ENCODE results near the gene PNLIPRP3. TPM values are rescaled to one million over a fixed set of nuclear protein-coding genes. Genes with fewer than 3 reads are reported as not detected.

PNLIPRP3 gene
- total and polyA plus RNA-seq, 10 donors, result not detected

DNA sequence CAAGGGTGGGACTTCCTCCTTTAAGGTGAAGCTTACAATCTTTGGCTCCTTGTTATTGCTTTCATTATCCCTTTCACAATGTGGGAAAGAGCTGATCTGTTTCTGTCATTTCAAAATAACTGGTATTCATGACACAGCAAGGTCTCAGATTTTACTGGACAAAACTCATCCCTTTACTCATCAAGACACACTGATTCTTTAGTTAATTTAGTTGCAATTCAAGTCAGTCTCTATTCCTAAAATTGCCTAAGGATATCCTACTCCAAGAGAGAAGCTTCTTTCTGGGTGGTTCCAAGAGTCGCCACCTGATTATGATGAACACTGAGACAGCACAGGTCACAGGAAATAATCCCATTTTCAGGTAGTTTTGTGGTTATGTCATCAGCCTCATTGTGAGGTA is 5.8 kb upstream of the PNLIPRP3 start:
- intact Hi-C loops (cut with DNase I; ENCODE audit: low total_unique reads), result no loop called here
- TF ChIP-seq CTCF (IDR thresholded peaks at IDR 0.05 in 8 of 11, conservative IDR thresholded peaks at IDR 0.05 in 3 of 11), result no peak
- TF ChIP-seq POLR2AphosphoS5 (IDR thresholded peaks at IDR 0.05), result no peak
- H3K4me3 ChIP-seq, result no peak overlapping the region
- no peaks in the 10 kb centered on the region for H3K9me3 ChIP-seq
- H3K27ac ChIP-seq, result no peak overlapping the region
- no peaks in the 10 kb centered on the region for H3K36me3 ChIP-seq
- DNase-seq, result no peak
- H3K4me1 ChIP-seq, result no peaks in the 10 kb centered on the region
- no peaks in the 10 kb centered on the region for H3K27me3 ChIP-seq (replicated peaks in 1 of 7)
- 84 to 94% (median 91%) methylated on average over 1 of the region's 1 CpG for WGBS, 5 donors

DNA sequence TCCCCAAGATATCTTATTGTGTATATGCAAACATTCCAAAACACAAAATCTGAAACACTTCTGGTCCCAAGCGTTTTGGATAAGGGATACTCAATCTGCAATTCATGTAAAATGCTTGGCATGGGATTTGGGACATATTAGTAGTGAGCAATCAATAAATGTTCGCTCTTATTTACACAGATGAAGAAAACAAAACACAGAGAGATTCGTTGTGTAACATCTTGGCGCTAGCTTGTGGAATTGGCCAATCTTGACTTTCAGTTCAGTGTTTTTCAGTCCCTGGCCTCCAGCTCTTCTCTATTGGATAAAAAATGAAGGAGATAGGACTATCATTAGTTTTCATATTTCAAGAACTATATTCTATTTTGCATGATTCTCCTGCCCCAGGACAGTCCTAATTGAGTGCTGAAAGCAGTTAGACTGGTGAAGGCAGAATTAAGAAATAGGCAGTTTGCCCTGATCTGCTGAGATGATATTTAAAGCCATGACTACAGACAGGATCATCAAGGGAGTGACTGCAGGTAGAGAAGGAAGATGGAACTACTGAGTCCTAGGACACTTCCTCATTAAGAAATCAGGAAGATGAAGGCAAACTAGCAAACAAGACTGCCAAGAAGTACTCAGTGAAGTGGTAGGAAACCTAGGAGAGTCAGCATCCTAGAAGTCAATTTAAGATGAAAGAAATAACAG is 1.8 kb downstream of the PNLIPRP3 start:
- TF ChIP-seq CTCF (IDR thresholded peaks at IDR 0.05 in 8 of 11, conservative IDR thresholded peaks at IDR 0.05 in 3 of 11), result no peak
- TF ChIP-seq POLR2AphosphoS5 (IDR thresholded peaks at IDR 0.05), result no peak
- TF ChIP-seq POLR2A (IDR thresholded peaks at IDR 0.05), result no peak
- Histone ChIP-seq H3K4me1 (no peaks in the 10 kb centered on the region), H3K27me3 (replicated peaks in 1 of 7) (peaks cover 0 to 8% (median 0%) of the 10 kb centered on the region in 7 donors), H3K4me3 (no peak overlapping the region), H3K36me3 (no peaks in the 10 kb centered on the region), H3K9me3 (peaks cover 0 to 5% (median 0%) of the 10 kb centered on the region in 8 donors), H3K27ac (no peak overlapping the region)
- DNase-seq, result no peak
- intact Hi-C loops (cut with DNase I; ENCODE audit: low total_unique reads), result no loop called here
- WGBS, 5 donors, result 74 to 81% (median 76%) methylated on average over 4 of the region's 4 CpGs

DNA sequence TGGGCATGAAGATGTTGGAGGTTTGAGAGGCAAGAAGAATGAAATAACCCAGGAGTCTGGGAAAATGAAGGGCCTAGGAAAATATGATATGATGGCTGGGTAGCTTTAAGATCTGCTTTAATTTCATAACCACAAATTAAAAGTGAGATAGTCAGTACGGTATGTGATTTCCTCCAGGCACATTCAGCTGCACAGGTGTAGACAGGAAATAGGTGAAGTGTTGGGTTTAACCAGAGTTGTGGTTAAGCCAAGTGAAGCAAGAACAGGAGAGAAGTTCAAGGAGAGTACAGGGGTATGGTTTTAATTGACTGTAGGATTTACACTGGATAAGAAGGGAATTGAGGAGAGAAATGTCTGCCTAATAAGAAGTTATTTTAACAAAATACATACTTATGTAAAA is 2.6 kb downstream of the PNLIPRP3 start:
- H3K4me3 ChIP-seq, result no peak overlapping the region
- no peak overlapping the region for H3K27ac ChIP-seq
- peaks cover 0 to 8% (median 0%) of the 10 kb centered on the region in 7 donors for H3K27me3 ChIP-seq (replicated peaks in 1 of 7)
- no peaks in the 10 kb centered on the region for H3K4me1 ChIP-seq
- WGBS, 5 donors, result 15 to 40% (median 23%) methylated on average over 1 of the region's 1 CpG
- TF ChIP-seq POLR2A (IDR thresholded peaks at IDR 0.05) (no peak), POLR2AphosphoS5 (IDR thresholded peaks at IDR 0.05) (no peak), CTCF (IDR thresholded peaks at IDR 0.05 in 8 of 11, conservative IDR thresholded peaks at IDR 0.05 in 3 of 11) (no peak)
- intact Hi-C loops (cut with DNase I; ENCODE audit: low total_unique reads), result no loop called here
- H3K9me3 ChIP-seq, result peaks cover 0 to 5% (median 0%) of the 10 kb centered on the region in 8 donors
- H3K36me3 ChIP-seq, result no peaks in the 10 kb centered on the region
- DNase-seq, result no peak

DNA sequence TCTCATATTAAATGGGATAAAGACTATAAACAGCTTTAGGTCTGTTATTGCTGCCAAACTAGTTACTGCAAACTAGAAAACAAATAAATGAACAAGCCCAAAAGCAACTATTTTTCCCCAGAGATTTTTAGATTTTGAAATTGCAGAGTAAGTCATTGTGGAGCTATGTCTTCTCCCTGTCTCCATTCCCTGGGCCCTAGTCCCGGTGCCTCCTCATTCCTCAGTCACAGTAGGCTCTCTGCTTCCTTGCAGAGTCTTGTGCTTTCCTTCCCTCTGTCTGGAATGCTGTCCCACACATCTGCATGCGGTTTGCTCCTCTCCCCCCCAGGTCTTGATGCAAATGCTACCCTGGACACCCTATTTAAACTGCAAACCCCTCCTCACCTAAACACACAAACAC is 4.0 kb downstream of the PNLIPRP3 start:
- Histone ChIP-seq H3K4me1 (no peaks in the 10 kb centered on the region), H3K27ac (no peak overlapping the region), H3K27me3 (replicated peaks in 1 of 7) (peaks cover 0 to 8% (median 0%) of the 10 kb centered on the region in 7 donors), H3K4me3 (no peak overlapping the region), H3K36me3 (no peaks in the 10 kb centered on the region), H3K9me3 (peaks cover 0 to 5% (median 0%) of the 10 kb centered on the region in 8 donors)
- intact Hi-C loops (cut with DNase I; ENCODE audit: low total_unique reads), result no loop called here
- no peak for DNase-seq
- no peak for TF ChIP-seq CTCF (IDR thresholded peaks at IDR 0.05 in 8 of 11, conservative IDR thresholded peaks at IDR 0.05 in 3 of 11)
- TF ChIP-seq POLR2AphosphoS5 (IDR thresholded peaks at IDR 0.05), result no peak
- TF ChIP-seq POLR2A (IDR thresholded peaks at IDR 0.05), result no peak
- WGBS, 5 donors, result 63 to 77% (median 76%) methylated on average over 2 of the region's 2 CpGs

Data from spleen (tissue), 11 donors.